T-helper 1 cell treated with Interleukin-12 subunit alpha and Interleukin-12 subunit beta and Interleukin-4 antibody, amounts not matched to agents 30 μg/mL and 1 μg/mL, for 36 hours (primary cell): ENCODE measurements around the gene SESN2.

Experiments
- H3K27ac Mint-ChIP-seq: one replicate; pipeline ENCODE4 v1.8.0; 2021; ENCODE audit warnings: mild to moderate bottlenecking, mixed read lengths
- H3K27me3 Mint-ChIP-seq: one replicate; pipeline ENCODE4 v1.8.0; 2021; ENCODE audit warnings: low read depth, mixed read lengths
- H3K36me3 Mint-ChIP-seq: one replicate; pipeline ENCODE4 v1.8.0; 2021; ENCODE audit warnings: low read depth, mixed read lengths
- H3K4me1 Mint-ChIP-seq: one replicate; pipeline ENCODE4 v1.8.0; 2021; ENCODE audit warnings: low read depth, mixed read lengths
- H3K4me3 Mint-ChIP-seq: one replicate; pipeline ENCODE4 v1.8.0; 2021; ENCODE audit warnings: mild to moderate bottlenecking, moderate library complexity, mixed read lengths
- H3K9me3 Mint-ChIP-seq: one replicate; pipeline ENCODE4 v1.8.0; 2021; ENCODE audit warnings: mixed read lengths

The SESN2 gene

GRCh38 chr1:28291711-28292110 is 32.4 kb downstream of the SESN2 start:
- no peak overlapping the region for H3K4me3 Mint-ChIP-seq

GRCh38 chr1:28295936-28296335 is 36.6 kb downstream of the SESN2 start:
- no peak overlapping the region for H3K27ac Mint-ChIP-seq
- no peaks in the 10 kb centered on the region for H3K36me3 Mint-ChIP-seq
- H3K4me3 Mint-ChIP-seq: no peak overlapping the region
- peaks cover 9% of the 10 kb centered on the region for H3K27me3 Mint-ChIP-seq
- no peaks in the 10 kb centered on the region for H3K9me3 Mint-ChIP-seq
- H3K4me1 Mint-ChIP-seq: peaks cover 7% of the 10 kb centered on the region

More at GRCh38 chr1:28291711-28292110, 32.4 kb downstream of the SESN2 start:
- peaks cover 2% of the 10 kb centered on the region for H3K4me1 Mint-ChIP-seq
- H3K9me3 Mint-ChIP-seq: no peaks in the 10 kb centered on the region
- H3K36me3 Mint-ChIP-seq: no peaks in the 10 kb centered on the region
- H3K27ac Mint-ChIP-seq: no peak overlapping the region
- H3K27me3 Mint-ChIP-seq: peaks cover 13% of the 10 kb centered on the region

GRCh38 chr1:28296401-28297261 is 37.3 kb downstream of the SESN2 start:
- Mint-ChIP-seq H3K4me1 (peaks cover 7% of the 10 kb centered on the region), H3K36me3 (no peaks in the 10 kb centered on the region), H3K27ac (no peak overlapping the region), H3K9me3 (no peaks in the 10 kb centered on the region), H3K4me3 (no peak overlapping the region), H3K27me3 (peaks cover 16% of the 10 kb centered on the region)

- H3K36me3 Mint-ChIP-seq: no peaks in the 10 kb centered on the region
- peaks cover 7% of the 10 kb centered on the region for H3K4me1 Mint-ChIP-seq
- no peaks in the 10 kb centered on the region for H3K9me3 Mint-ChIP-seq
- peaks cover 19% of the 10 kb centered on the region for H3K27me3 Mint-ChIP-seq
- no peak overlapping the region for H3K4me3 Mint-ChIP-seq
- H3K27ac Mint-ChIP-seq: no peak overlapping the region
Measured at GRCh38 chr1:28297826-28298225, 38.5 kb downstream of the SESN2 start.

GRCh38 chr1:28298438-28298837 is 39.1 kb downstream of the SESN2 start:
- no peak overlapping the region for H3K27ac Mint-ChIP-seq
- H3K4me1 Mint-ChIP-seq: peaks cover 7% of the 10 kb centered on the region
- peaks cover 19% of the 10 kb centered on the region for H3K27me3 Mint-ChIP-seq
- no peaks in the 10 kb centered on the region for H3K36me3 Mint-ChIP-seq
- H3K4me3 Mint-ChIP-seq: no peak overlapping the region
- no peaks in the 10 kb centered on the region for H3K9me3 Mint-ChIP-seq

GRCh38 chr1:28301368-28302174 is 42.3 kb downstream of the SESN2 start:
- peaks cover 10% of the 10 kb centered on the region for H3K4me1 Mint-ChIP-seq
- H3K27me3 Mint-ChIP-seq: peaks cover 10% of the 10 kb centered on the region
- H3K9me3 Mint-ChIP-seq: no peaks in the 10 kb centered on the region
- H3K4me3 Mint-ChIP-seq: no peak overlapping the region
- H3K36me3 Mint-ChIP-seq: no peaks in the 10 kb centered on the region
- H3K27ac Mint-ChIP-seq: no peak overlapping the region

- H3K27me3 Mint-ChIP-seq: peaks cover 10% of the 10 kb centered on the region
- H3K4me1 Mint-ChIP-seq: peaks cover 8% of the 10 kb centered on the region
- H3K4me3 Mint-ChIP-seq: no peak overlapping the region
- H3K9me3 Mint-ChIP-seq: no peaks in the 10 kb centered on the region
- no peaks in the 10 kb centered on the region for H3K36me3 Mint-ChIP-seq
- no peak overlapping the region for H3K27ac Mint-ChIP-seq
Measured at GRCh38 chr1:28302247-28302646, 42.9 kb downstream of the SESN2 start.

- H3K4me1 Mint-ChIP-seq: peaks cover 4% of the 10 kb centered on the region
Measured at GRCh38 chr1:28306301-28306949, 47.1 kb downstream of the SESN2 start.

GRCh38 chr1:28308750-28309149 is 49.4 kb downstream of the SESN2 start:
- H3K4me3 Mint-ChIP-seq: no peak overlapping the region
- no peaks in the 10 kb centered on the region for H3K9me3 Mint-ChIP-seq
- no peak overlapping the region for H3K27ac Mint-ChIP-seq
- peaks cover 4% of the 10 kb centered on the region for H3K4me1 Mint-ChIP-seq
- peaks cover 1% of the 10 kb centered on the region for H3K27me3 Mint-ChIP-seq
- no peaks in the 10 kb centered on the region for H3K36me3 Mint-ChIP-seq

More at GRCh38 chr1:28306301-28306949, 47.1 kb downstream of the SESN2 start:
- Mint-ChIP-seq H3K27me3 (peaks cover 5% of the 10 kb centered on the region), H3K27ac (no peak overlapping the region), H3K9me3 (no peaks in the 10 kb centered on the region), H3K4me3 (no peak overlapping the region), H3K36me3 (no peaks in the 10 kb centered on the region)

- H3K27me3 Mint-ChIP-seq: peaks cover 3% of the 10 kb centered on the region
Measured at GRCh38 chr1:28309702-28310101, 50.4 kb downstream of the SESN2 start.

GRCh38 chr1:28313702-28314546 is 54.6 kb downstream of the SESN2 start:
- Mint-ChIP-seq H3K4me1 (no peaks in the 10 kb centered on the region), H3K27ac (no peak overlapping the region), H3K36me3 (no peaks in the 10 kb centered on the region), H3K27me3 (peaks cover 3% of the 10 kb centered on the region), H3K4me3 (no peak overlapping the region), H3K9me3 (no peaks in the 10 kb centered on the region)

More at GRCh38 chr1:28309702-28310101, 50.4 kb downstream of the SESN2 start:
- Mint-ChIP-seq H3K36me3 (no peaks in the 10 kb centered on the region), H3K4me3 (no peak overlapping the region), H3K9me3 (no peaks in the 10 kb centered on the region), H3K4me1 (peaks cover 4% of the 10 kb centered on the region), H3K27ac (no peak overlapping the region)

- H3K27me3 Mint-ChIP-seq: peaks cover 3% of the 10 kb centered on the region
- H3K36me3 Mint-ChIP-seq: no peaks in the 10 kb centered on the region
- no peaks in the 10 kb centered on the region for H3K9me3 Mint-ChIP-seq
- H3K4me1 Mint-ChIP-seq: no peaks in the 10 kb centered on the region
- H3K4me3 Mint-ChIP-seq: no peak overlapping the region
- H3K27ac Mint-ChIP-seq: no peak overlapping the region
Measured at GRCh38 chr1:28314547-28314941, 55.2 kb downstream of the SESN2 start.

- Mint-ChIP-seq H3K36me3 (no peaks in the 10 kb centered on the region), H3K4me3 (no peak overlapping the region), H3K27ac (no peak overlapping the region), H3K27me3 (peaks cover 3% of the 10 kb centered on the region), H3K9me3 (no peaks in the 10 kb centered on the region), H3K4me1 (no peaks in the 10 kb centered on the region)
Measured at GRCh38 chr1:28317014-28317413, 57.7 kb downstream of the SESN2 start.

- no peak overlapping the region for H3K27ac Mint-ChIP-seq
- no peak overlapping the region for H3K4me3 Mint-ChIP-seq
- H3K4me1 Mint-ChIP-seq: no peaks in the 10 kb centered on the region
- no peaks in the 10 kb centered on the region for H3K27me3 Mint-ChIP-seq
- H3K36me3 Mint-ChIP-seq: no peaks in the 10 kb centered on the region
- no peaks in the 10 kb centered on the region for H3K9me3 Mint-ChIP-seq
Measured at GRCh38 chr1:28322194-28322593, 62.9 kb downstream of the SESN2 start.
